Endothelial cell of umbilical vein (primary cell): Measurements from ENCODE around the gene C12orf57. TPM values are rescaled to one million over a fixed set of nuclear protein-coding genes. Genes with fewer than 3 reads are reported as not detected.

Experiments used
- BruUV-seq: library from RNA; stranded (reverse); fragments of 400-500 nt; replicated peaks from 2 replicates; lab custom pipeline; 2021; lab: Mats Ljungman, UMichigan
- CTCF ChIA-PET: fragments of 300-600, 350-600 bp; sonication (Branson Sonifier 250); formaldehyde crosslinking; loops from one replicate; lab custom pipeline; 2021; ENCODE audit warnings: antibody characterized with exemption, inconsistent platforms; lab: Charles Lee
- POLR2A ChIA-PET: fragments of 300-600, 350-600 bp; sonication (Branson Sonifier 250); formaldehyde crosslinking; loops from one replicate; lab custom pipeline; 2021; ENCODE audit warnings: antibody characterized with exemption, inconsistent platforms; lab: Charles Lee
- DNase-seq: peaks from one replicate; pipeline ENCODE4 v3.0.0-alpha.2; 2011; ENCODE audit warnings: low read depth, low spot score
- FAIRE-seq: peaks from 2 replicates; lab custom pipeline; 2011; peaks lifted over from hg19 to GRCh38; lab: Jason Lieb, UNC
- H2AFZ ChIP-seq: 2 replicates; pipeline ENCODE4 v1.6.0; 2012; ENCODE audit warnings: low read depth, low read length, control low read depth, inconsistent platforms
- H3K27ac ChIP-seq: 2 replicates; pipeline ENCODE4 v1.5.1; 2011; ENCODE audit warnings: low read depth, mild to moderate bottlenecking, control low read depth, low read length, moderate library complexity; ENCODE audit not compliant: insufficient read depth
- H3K27me3 ChIP-seq, 2 experiments: 2 replicates each; pipeline versions ENCODE4 v1.6.0 to v1.6.1; 2011; ENCODE audit warnings: low read length in 2 of 2, mixed read lengths in 1 of 2; ENCODE audit not compliant: control insufficient read depth in 2 of 2, insufficient read depth in 2 of 2
- H3K36me3 ChIP-seq, 2 experiments: 2 replicates in 1 of 2; 3 replicates in 1 of 2; pipeline ENCODE4 v1.5.1; 2011; ENCODE audit warnings: low read length in 2 of 2, mild to moderate bottlenecking in 1 of 2, moderate library complexity in 1 of 2; ENCODE audit not compliant: control insufficient read depth in 2 of 2, insufficient read depth in 2 of 2; ENCODE audit errors: extremely low read depth in 1 of 2
- H3K4me1 ChIP-seq: 3 replicates; pipeline ENCODE4 v1.5.1; 2011; ENCODE audit warnings: mild to moderate bottlenecking, low read length; ENCODE audit not compliant: control insufficient read depth, insufficient read depth; ENCODE audit errors: extremely low read depth
- H3K4me2 ChIP-seq: 2 replicates; pipeline ENCODE4 v1.6.1; 2011; ENCODE audit warnings: low read length, control low read depth, mixed read lengths; ENCODE audit not compliant: insufficient read depth
- H3K4me3 ChIP-seq, 3 experiments: fragments of 200-600 bp in 1 of 3; sonication (generic), shearing (Covaris generic) in 1 of 3; replicated peaks in 1 of 3; 2 replicates each; pipeline ENCODE4 v1.5.1; 2011 to 2016; ENCODE audit warnings: control low read depth in 3 of 3, low read length in 3 of 3, mild to moderate bottlenecking in 2 of 3, inconsistent platforms in 1 of 3, low read depth in 1 of 3, moderate library complexity in 1 of 3; ENCODE audit not compliant: insufficient read depth in 1 of 3
- H3K79me2 ChIP-seq: 2 replicates; pipeline ENCODE4 v1.6.0; 2012; ENCODE audit warnings: low read length, inconsistent platforms; ENCODE audit not compliant: control insufficient read depth, insufficient read depth
- H3K9ac ChIP-seq: replicated peaks from 2 replicates; pipeline ENCODE3; 2011; ENCODE audit warnings: low read length, control low read depth; ENCODE audit not compliant: insufficient read depth; ENCODE audit errors: extremely low read depth
- H3K9me1 ChIP-seq: replicated peaks from 3 replicates; pipeline ENCODE4 v1.6.0; 2011; ENCODE audit warnings: mild to moderate bottlenecking, low read length; ENCODE audit not compliant: control insufficient read depth, insufficient read depth; ENCODE audit errors: extremely low read depth
- H3K9me3 ChIP-seq: replicated peaks from 2 replicates; pipeline ENCODE4 v1.5.1; 2012; ENCODE audit warnings: low read length, inconsistent platforms; ENCODE audit not compliant: control insufficient read depth, insufficient read depth
- H4K20me1 ChIP-seq: replicated peaks from 2 replicates; pipeline ENCODE3; 2011; ENCODE audit warnings: mild to moderate bottlenecking, low read length; ENCODE audit not compliant: control insufficient read depth, insufficient read depth; ENCODE audit errors: extremely low read depth
- CTCF ChIP-seq, 2 donors: IDR thresholded peaks; 1 replicate in 1 of 2; 2 replicates in 1 of 2; pipeline ENCODE4 v1.5.1; 2011; ENCODE audit warnings: low read length in 2 of 2, mild to moderate bottlenecking in 2 of 2, moderate library complexity in 2 of 2, control low read depth in 1 of 2, inconsistent platforms in 1 of 2, low read depth in 1 of 2; ENCODE audit not compliant: insufficient read depth in 1 of 2; ENCODE audit errors: extremely low read depth in 1 of 2
- EZH2 ChIP-seq: IDR thresholded peaks from 2 replicates; pipeline ENCODE4 v1.6.1; 2012; ENCODE audit warnings: borderline replicate concordance, low read depth, mild to moderate bottlenecking, moderate library complexity, low read length, inconsistent platforms; ENCODE audit not compliant: severe bottlenecking
- FOS ChIP-seq: IDR thresholded peaks from 2 replicates; pipeline ENCODE4 v1.6.1; 2011; ENCODE audit warnings: mild to moderate bottlenecking, low read length, moderate library complexity, borderline replicate concordance; ENCODE audit not compliant: insufficient read depth
- GATA2 ChIP-seq: IDR thresholded peaks from 2 replicates; pipeline ENCODE4 v1.7.0; 2011; ENCODE audit warnings: low read depth, mild to moderate bottlenecking, moderate library complexity, mixed read lengths, low read length; ENCODE audit not compliant: insufficient read length, insufficient read depth
- JUN ChIP-seq: IDR thresholded peaks from 2 replicates; pipeline ENCODE4 v1.6.1; 2011; ENCODE audit warnings: borderline replicate concordance, low read depth; ENCODE audit not compliant: insufficient read length, insufficient read depth
- MAX ChIP-seq: IDR thresholded peaks from 2 replicates; pipeline ENCODE4 v1.6.1; 2011; ENCODE audit not compliant: insufficient read depth, insufficient read length
- MYC ChIP-seq: IDR thresholded peaks from one replicate; pipeline ENCODE4 v1.6.1; 2011; ENCODE audit warnings: mild to moderate bottlenecking, low read depth, low read length
- POLR2A ChIP-seq: IDR thresholded peaks from 2 replicates; pipeline ENCODE4 v1.6.1; 2012; ENCODE audit warnings: low read depth, mild to moderate bottlenecking, control low read depth, low read length
- POLR2AphosphoS5 ChIP-seq: IDR thresholded peaks from 2 replicates; pipeline ENCODE4 v1.6.1; 2012; ENCODE audit warnings: low read depth, mild to moderate bottlenecking, control low read depth, low read length, moderate library complexity; ENCODE audit not compliant: insufficient read depth
- dilution Hi-C: fragments of 300-500 bp; cut with MboI; formaldehyde crosslinking; loops from one replicate; pipeline ENCODE4 v1.15.0; 2019; ENCODE audit warnings: low sequenced_read_pairs; ENCODE audit not compliant: extremely low pct_ligation_motif_present
- intact Hi-C: fragments of 100-400 bp; cut with micrococcal nuclease; formaldehyde crosslinking; loops from one replicate; pipeline ENCODE4 v1.10.0; 2022
- polyA plus RNA-seq, 4 experiments: library from polyadenylated mRNA; depleted of rRNA in 3 of 4; stranded (reverse) in 3 of 4; unstranded in 1 of 4; fragments of >200 nt; gene quantifications; 2 replicates each; pipeline versions ENCODE4 v1.2.1 to v1.2.3, GENCODE V29; 2011 to 2012; ENCODE audit warnings: missing spikeins in 1 of 4
- total RNA-seq: library from RNA; stranded (reverse); gene quantifications from 2 replicates; pipeline ENCODE4 v1.2.3, GENCODE V29; 2021

Gene C12orf57
- total and polyA plus RNA-seq, 2 donors (not counting 3 experiments of a cell fraction or from before 2014, with no cell fraction given) = 167 to 729 TPM

- BruUV-seq = no TSS peak
- dilution Hi-C loops = no loop called here
- CTCF ChIA-PET = interaction anchor here (0.8 to 1.5 kb wide), 4 partner anchors 16 to 72 kb away, joined by 3 to 5 read pairs (median 4); partner anchors contain the start of gene SPSB2
These were observed 2.6 kb upstream of the C12orf57 start for GRCh38 chr12:6941267-6941666.

More at GRCh38 chr12:6941267-6941666, 2.6 kb upstream of the C12orf57 start:
- no peaks in the 10 kb centered on the region for H3K9me3 ChIP-seq
- intact Hi-C loops = no loop called here
- H3K4me2 ChIP-seq = no peak overlapping the region
- no peak for FAIRE-seq
- no peak for TF ChIP-seq CTCF (IDR thresholded peaks at IDR 0.05; ENCODE audit: extremely low read depth in 1 of 2, insufficient read depth in 1 of 2, low read depth in 1 of 2, low read length in 2 of 2)
- TF ChIP-seq MAX = no peak
- TF ChIP-seq MYC = no peak
- TF ChIP-seq POLR2A = no peak
- TF ChIP-seq EZH2 = no peak
- TF ChIP-seq GATA2 = no peak
- TF ChIP-seq POLR2AphosphoS5 = no peak
- TF ChIP-seq FOS = no peak
- TF ChIP-seq JUN = no peak
- no peaks in the 10 kb centered on the region for H3K9me1 ChIP-seq
- no peaks in the 10 kb centered on the region for H3K79me2 ChIP-seq
- peaks cover 0 to 20% of the 10 kb centered on the region in 2 experiments for H3K36me3 ChIP-seq
- DNase-seq = no peak
- no peaks in the 10 kb centered on the region for H3K27me3 ChIP-seq
- H3K4me3 ChIP-seq = no peak overlapping the region
- no peaks in the 10 kb centered on the region for H4K20me1 ChIP-seq
- H2AFZ ChIP-seq = no peak overlapping the region
- POLR2A ChIA-PET = interaction anchor here (0.9 kb wide), 1 partner anchor 16 kb away, joined by 3 read pairs; no protein-coding TSS in a partner anchor
- no peak overlapping the region for H3K27ac ChIP-seq
- H3K9ac ChIP-seq = no peak overlapping the region
- H3K4me1 ChIP-seq = peaks cover 18% of the 10 kb centered on the region
